GM12875 (cell line): Measurements from ENCODE around the gene CROCC.
"Not testable (repeated sequence)": the region's sequence is repeated elsewhere in the genome, so short reads cannot be mapped to it uniquely, and the experiment has no call there.

Source experiments
- H3K4me3 ChIP-seq: one replicate; pipeline ENCODE4 v1.5.1; 2011; ENCODE audit warnings: low read depth, low read length, control low read depth
- TF ChIP-seq, protein P1 (sequence below): IDR thresholded peaks from 2 replicates; pipeline ENCODE4 v1.5.1; 2011; ENCODE audit warnings: low read depth, mild to moderate bottlenecking, control low read depth, inconsistent platforms, low read length, moderate library complexity, borderline replicate concordance; ENCODE audit not compliant: insufficient read depth

The CROCC gene

DNA sequence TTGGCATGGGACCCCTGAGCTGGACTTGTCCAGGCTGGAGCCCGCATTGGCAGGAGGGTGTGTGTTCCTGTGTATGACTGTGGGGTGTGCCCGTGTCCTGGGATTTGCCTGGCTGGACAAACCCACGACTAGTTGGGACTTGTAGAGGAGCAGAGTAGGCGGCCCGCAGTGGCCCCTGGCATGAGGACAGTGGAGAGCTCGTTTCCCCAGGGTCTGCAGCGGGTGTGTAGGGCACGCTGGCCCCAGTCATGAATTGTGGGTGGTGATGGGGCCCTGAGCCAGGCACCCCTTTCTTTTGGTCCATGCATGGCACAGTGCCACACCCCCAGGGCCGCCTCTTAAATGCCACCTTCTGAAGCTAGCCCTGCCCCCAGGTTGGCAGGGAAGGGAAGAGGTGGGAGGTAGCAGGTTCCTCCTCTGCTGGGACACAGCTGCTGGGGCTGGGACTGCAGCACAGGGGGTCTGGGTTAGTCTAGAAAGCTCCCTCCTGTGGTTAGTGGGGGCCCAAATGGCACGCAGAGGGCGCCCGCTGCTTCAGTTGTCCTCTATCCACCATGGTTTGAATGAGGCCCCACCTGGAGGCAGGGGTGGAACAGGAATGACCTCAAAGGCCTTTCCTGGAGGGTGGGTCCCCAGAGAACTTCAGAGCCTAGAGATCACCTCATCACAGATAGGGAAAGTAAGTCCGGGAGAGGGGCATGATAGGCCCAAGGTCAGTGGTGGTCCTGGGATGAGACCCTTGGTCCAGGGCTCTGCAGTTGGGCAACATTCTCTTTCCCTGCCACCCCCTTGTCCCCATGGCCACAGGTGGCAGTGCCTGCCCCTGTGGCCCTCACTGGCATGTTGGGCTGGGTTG lies 4.1 kb downstream of the CROCC start:
- no peak overlapping the region for H3K4me3 ChIP-seq
- TF ChIP-seq, protein P1, sequence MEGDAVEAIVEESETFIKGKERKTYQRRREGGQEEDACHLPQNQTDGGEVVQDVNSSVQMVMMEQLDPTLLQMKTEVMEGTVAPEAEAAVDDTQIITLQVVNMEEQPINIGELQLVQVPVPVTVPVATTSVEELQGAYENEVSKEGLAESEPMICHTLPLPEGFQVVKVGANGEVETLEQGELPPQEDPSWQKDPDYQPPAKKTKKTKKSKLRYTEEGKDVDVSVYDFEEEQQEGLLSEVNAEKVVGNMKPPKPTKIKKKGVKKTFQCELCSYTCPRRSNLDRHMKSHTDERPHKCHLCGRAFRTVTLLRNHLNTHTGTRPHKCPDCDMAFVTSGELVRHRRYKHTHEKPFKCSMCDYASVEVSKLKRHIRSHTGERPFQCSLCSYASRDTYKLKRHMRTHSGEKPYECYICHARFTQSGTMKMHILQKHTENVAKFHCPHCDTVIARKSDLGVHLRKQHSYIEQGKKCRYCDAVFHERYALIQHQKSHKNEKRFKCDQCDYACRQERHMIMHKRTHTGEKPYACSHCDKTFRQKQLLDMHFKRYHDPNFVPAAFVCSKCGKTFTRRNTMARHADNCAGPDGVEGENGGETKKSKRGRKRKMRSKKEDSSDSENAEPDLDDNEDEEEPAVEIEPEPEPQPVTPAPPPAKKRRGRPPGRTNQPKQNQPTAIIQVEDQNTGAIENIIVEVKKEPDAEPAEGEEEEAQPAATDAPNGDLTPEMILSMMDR, result no peak

DNA sequence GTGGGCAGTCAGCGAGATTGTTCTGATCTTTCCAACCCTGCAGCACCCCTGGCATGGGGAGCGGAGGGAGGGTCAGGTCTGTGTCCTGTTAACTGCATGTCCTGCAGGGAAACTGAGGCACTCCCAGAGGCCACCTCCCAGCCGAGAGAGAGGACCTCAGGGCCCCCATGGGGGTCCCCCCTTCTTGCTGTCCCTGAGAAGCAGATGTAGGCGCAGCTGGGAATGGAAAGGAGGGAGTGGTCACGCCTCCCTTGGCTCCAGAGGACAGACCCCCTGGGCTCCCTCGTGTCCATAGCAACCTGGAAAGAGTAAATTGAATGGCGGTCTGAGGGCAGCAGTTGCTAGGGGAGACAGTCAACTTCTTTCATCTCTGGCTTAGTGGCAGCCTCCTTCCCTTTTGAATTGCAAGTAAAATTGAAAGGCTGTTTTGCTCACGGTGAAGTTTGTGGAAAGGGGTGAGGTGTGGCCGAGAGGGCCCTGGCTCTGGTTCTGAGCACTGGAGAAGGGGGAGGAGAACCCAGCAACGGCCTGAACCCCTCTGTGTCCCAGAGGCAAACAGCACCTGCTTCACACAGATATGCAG lies 4.9 kb downstream of the CROCC start:
- H3K4me3 ChIP-seq, result no peak overlapping the region
- TF ChIP-seq, protein P1, result no peak

DNA sequence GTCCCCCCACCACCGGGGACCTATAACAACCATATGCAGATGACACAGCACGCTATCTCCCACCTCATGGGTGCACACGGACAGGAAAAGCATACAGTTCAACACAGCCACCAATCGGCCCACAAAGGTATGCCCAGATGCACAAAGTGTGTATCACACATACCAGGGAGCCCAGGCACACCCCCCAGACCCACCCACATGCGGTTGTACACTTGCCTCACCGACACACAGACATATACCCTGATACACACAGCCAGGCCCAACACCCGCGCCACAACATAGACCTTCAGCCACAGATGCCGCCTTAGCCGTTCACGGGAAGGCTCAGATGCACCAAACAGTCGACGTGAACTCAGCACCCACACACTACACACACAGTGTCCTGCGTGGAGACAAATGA lies 5.5 kb downstream of the CROCC start:
- H3K4me3 ChIP-seq, result no peak overlapping the region
- TF ChIP-seq, protein P1, result no peak

DNA sequence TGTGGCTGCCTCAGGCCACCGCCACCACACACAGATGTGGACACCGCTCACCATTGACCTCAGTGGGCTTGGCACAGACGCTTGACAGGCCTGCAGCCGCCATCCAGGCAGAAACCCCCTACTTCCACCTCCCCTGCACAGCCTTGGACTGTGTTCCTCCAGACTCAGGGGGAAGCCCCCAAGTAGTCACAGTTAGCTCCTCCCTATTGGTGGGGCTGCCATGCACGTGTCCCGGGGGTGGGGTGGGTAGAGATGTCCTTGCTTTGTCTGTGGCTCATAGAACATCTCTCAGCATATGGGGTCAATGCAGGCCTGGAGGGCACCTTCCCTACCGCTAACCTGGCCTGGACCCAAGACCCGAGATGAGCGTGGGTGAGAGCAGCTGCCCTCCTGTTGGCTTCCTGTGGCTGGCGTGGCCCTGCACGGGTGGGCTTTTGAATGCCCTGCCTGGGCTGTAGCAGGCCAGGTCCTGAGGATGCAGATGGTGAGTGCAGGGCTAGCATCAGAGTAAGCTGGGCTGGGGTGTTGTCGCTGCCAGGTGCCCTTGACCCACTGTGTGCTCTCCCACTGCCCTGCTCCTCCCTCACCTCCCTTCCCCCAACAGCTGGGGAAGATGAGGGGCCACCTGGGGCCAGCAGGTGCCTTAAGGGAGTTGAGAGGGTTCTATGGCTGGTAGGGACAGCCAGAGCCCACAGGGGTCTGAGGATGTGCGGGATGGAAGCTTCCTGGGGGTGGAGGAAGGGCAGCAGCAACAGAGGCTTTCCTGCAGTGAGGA lies 6.2 kb downstream of the CROCC start:
- no peak overlapping the region for H3K4me3 ChIP-seq
- TF ChIP-seq, protein P1, result no peak

DNA sequence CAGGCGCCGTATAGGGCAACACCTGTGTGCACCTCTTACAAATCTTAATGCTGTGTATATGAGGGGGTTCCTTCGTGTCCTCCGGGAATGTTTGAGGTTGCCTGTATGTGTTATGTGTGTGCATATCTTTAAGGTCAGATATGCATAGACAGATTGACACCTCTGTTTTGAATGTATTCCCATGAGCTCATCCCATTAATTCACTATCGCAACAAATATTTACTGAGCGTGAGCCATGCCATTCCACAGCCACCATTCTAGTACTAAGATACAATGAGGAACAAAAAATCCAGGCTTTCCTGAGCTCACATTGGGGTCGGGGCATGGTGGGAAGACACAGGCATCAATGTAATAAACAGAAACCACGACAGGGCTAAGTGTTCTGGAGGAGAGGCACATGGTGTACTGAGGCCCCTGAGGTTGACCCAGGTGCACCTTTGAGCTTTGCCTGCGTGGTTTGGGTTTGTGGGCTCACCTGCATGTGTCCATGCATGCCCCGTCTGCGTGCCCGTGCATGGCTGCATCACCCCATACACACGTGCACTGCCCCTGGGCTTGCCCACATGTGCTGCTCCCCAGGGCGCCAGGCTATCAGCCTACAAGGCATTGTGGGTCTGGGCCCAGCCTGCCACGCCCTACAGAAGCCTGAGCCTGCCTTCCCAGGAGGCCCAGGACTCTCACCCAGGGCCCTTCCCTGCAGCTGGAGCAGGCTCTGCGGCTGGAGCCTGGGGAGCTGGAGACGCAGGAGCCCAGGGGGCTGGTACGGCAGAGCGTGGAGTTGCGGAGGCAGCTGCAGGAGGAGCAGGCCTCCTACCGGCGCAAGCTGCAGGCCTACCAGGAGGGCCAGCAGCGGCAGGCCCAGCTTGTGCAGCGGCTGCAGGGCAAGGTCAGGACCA lies 7.7 kb downstream of the CROCC start:
- H3K4me3 ChIP-seq, result not testable (repeated sequence)

DNA sequence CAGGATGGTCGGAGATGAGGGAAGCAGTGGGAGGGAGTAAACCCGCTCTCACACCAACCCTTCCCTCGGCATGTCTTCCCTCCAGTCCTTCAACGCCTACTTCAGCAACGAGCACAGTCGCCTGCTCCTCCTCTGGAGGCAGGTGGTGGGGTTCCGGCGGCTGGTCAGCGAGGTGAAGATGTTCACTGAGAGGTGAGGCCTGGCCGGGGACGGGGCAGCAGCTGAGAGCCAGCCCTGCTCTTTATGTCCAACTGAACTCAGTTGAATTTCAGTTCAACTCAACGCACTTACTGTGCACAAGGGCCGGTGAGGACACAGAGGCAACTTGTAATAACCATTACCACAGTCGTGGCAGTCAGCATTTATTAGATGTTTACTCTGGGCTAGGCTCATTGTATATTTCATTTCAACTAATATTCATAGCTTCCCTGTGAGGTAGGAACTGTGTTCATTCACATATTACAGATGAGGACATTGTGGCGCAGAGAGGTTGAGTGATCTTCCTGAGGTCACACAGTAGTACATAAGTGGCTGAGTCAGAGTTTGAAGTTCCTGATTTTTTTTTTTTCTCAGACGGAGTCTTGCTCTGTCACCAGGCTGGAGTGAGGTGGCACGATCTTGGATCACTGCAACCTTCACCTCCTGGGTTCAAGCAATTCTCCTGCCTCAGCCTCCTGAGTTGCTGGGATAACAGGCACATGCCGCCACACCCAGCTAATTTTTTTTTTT lies 9.6 kb downstream of the CROCC start:
- not testable (repeated sequence) for H3K4me3 ChIP-seq

DNA sequence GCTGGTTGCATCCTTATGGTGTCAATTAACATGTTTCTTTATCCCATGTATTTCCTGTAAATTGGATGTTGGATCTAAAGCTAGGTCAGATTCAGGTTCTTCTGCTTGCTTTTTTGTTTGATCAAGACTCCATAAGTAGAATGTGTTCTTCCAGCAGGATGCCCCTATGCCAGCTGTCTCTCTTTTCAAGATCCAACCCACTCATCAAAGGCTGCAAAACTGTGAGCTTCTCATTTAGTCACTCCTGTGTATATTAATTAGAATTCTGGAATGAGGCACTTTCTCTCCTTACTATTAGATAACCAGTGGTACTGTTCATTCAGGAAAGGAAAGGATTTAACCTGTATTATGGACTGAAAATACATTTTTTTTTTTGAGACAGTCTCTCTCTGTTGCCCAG lies 12.2 kb downstream of the CROCC start:
- not testable (repeated sequence) for H3K4me3 ChIP-seq

DNA sequence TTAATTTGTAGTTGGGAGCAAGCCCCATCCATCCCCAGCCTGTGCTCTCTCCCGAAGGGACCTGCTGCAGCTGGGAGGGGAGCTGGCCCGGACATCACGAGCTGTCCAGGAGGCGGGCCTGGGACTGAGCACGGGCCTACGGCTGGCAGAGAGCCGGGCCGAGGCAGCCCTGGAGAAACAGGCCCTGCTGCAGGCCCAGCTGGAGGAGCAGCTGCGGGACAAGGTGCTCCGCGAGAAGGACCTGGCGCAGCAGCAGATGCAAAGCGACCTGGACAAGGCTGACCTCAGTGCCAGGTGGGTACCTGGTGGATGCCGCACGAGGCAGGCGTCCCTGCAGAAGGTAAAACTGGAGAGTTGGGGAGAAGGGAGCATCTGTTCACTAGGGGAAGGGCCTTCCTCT lies 14.8 kb downstream of the CROCC start:
- not testable (repeated sequence) for H3K4me3 ChIP-seq
